Mesenchymal stem cell (in vitro differentiated cells and primary cell): ENCODE measurements around the gene CD74.
A peak's percentile ranks its signal among the peaks of the same experiment; 100 is the strongest.

Experiments
- DNase-seq: peaks from one replicate; pipeline ENCODE4 v3.0.0-alpha.2; 2013
- H2AFZ ChIP-seq: one replicate; pipeline ENCODE4 v1.6.1; 2013; ENCODE audit warnings: low read depth, mild to moderate bottlenecking, control low read depth, inconsistent platforms, low read length, moderate library complexity
- H2AK5ac ChIP-seq: 2 replicates; pipeline ENCODE4 v1.6.1; 2013; ENCODE audit warnings: low read length, moderate library complexity, mild to moderate bottlenecking, inconsistent platforms; ENCODE audit not compliant: severe bottlenecking
- H2BK120ac ChIP-seq: one replicate; pipeline ENCODE4 v1.6.1; 2013; ENCODE audit warnings: low read depth, mild to moderate bottlenecking, inconsistent platforms, low read length, moderate library complexity
- H2BK12ac ChIP-seq, 2 experiments: one replicate each; pipeline ENCODE4 v1.6.1; 2013; ENCODE audit warnings: inconsistent platforms in 2 of 2, low read length in 2 of 2, mild to moderate bottlenecking in 2 of 2, moderate library complexity in 2 of 2, control low read depth in 1 of 2
- H2BK15ac ChIP-seq: one replicate; pipeline ENCODE4 v1.6.1; 2013; ENCODE audit warnings: mild to moderate bottlenecking, low read depth, inconsistent platforms; ENCODE audit not compliant: poor library complexity, severe bottlenecking
- H2BK5ac ChIP-seq: 2 replicates; pipeline ENCODE4 v1.6.1; 2013; ENCODE audit warnings: low read depth, mild to moderate bottlenecking, low read length, control low read depth, inconsistent platforms; ENCODE audit not compliant: poor library complexity, severe bottlenecking
- H3K14ac ChIP-seq, 2 experiments: one replicate each; pipeline ENCODE4 v1.6.1; 2013; ENCODE audit warnings: inconsistent platforms in 2 of 2, low read length in 2 of 2, control low read depth in 1 of 2, mild to moderate bottlenecking in 1 of 2, moderate library complexity in 1 of 2
- H3K18ac ChIP-seq, 2 experiments: one replicate each; pipeline ENCODE4 v1.6.1; 2013; ENCODE audit warnings: inconsistent platforms in 2 of 2, low read length in 2 of 2, control low read depth in 1 of 2, low read depth in 1 of 2, mild to moderate bottlenecking in 1 of 2
- H3K23ac ChIP-seq, 2 experiments: one replicate each; pipeline ENCODE4 v1.6.1; 2013; ENCODE audit warnings: inconsistent platforms in 2 of 2, low read length in 2 of 2, mild to moderate bottlenecking in 2 of 2, moderate library complexity in 2 of 2, control low read depth in 1 of 2
- H3K27ac ChIP-seq: 2 replicates; pipeline ENCODE4 v1.5.1; 2013; ENCODE audit warnings: mild to moderate bottlenecking, moderate library complexity, low read length, control low read depth, inconsistent platforms; ENCODE audit not compliant: poor library complexity, severe bottlenecking
- H3K27me3 ChIP-seq, 2 experiments: 2 replicates each; pipeline versions ENCODE4 v1.6.1 to v1.7.0; 2013; ENCODE audit warnings: low read length in 2 of 2, mild to moderate bottlenecking in 2 of 2, moderate library complexity in 2 of 2, control low read depth in 1 of 2, inconsistent platforms in 1 of 2; ENCODE audit not compliant: control insufficient read depth in 1 of 2, insufficient read depth in 1 of 2
- H3K36me3 ChIP-seq, 2 experiments: 2 replicates each; pipeline versions ENCODE4 v1.6.1 to v1.7.0; 2013; ENCODE audit warnings: low read length in 2 of 2, control low read depth in 1 of 2, inconsistent platforms in 1 of 2, low read depth in 1 of 2, mild to moderate bottlenecking in 1 of 2; ENCODE audit not compliant: insufficient read depth in 2 of 2, control insufficient read depth in 1 of 2
- H3K4ac ChIP-seq, 2 experiments: one replicate each; pipeline ENCODE4 v1.6.1; 2013; ENCODE audit warnings: inconsistent platforms in 2 of 2, low read length in 2 of 2, mild to moderate bottlenecking in 2 of 2, moderate library complexity in 2 of 2, control low read depth in 1 of 2, low read depth in 1 of 2
- H3K4me1 ChIP-seq: 2 replicates; pipeline ENCODE4 v1.6.1; 2013; ENCODE audit warnings: low read depth, low read length, control low read depth; ENCODE audit not compliant: control insufficient read depth, insufficient read depth
- H3K4me2 ChIP-seq: 2 replicates; pipeline ENCODE4 v1.6.1; 2013; ENCODE audit warnings: low read length, mild to moderate bottlenecking, inconsistent platforms; ENCODE audit not compliant: poor library complexity, severe bottlenecking
- H3K4me3 ChIP-seq, 2 experiments: 2 replicates each; pipeline versions ENCODE4 v1.5.1 to v1.7.0; 2013; ENCODE audit warnings: low read length in 2 of 2, mild to moderate bottlenecking in 2 of 2, control low read depth in 1 of 2, low read depth in 1 of 2; ENCODE audit not compliant: insufficient read depth in 1 of 2
- H3K79me1 ChIP-seq: replicated peaks from 2 replicates; pipeline ENCODE4 v1.6.1; 2013; ENCODE audit warnings: mild to moderate bottlenecking, control low read depth, low read length, inconsistent platforms; ENCODE audit not compliant: poor library complexity, severe bottlenecking
- H3K9ac ChIP-seq: 2 replicates; pipeline ENCODE4 v1.7.0; 2013; ENCODE audit warnings: mild to moderate bottlenecking, low read length, moderate library complexity
- H3K9me3 ChIP-seq: 2 replicates; pipeline ENCODE4 v1.7.0; 2013; ENCODE audit warnings: mild to moderate bottlenecking, low read length; ENCODE audit not compliant: control insufficient read depth
- H4K8ac ChIP-seq: one replicate; pipeline ENCODE4 v1.6.1; 2013; ENCODE audit warnings: inconsistent platforms, mild to moderate bottlenecking, low read length, moderate library complexity
- H4K91ac ChIP-seq: one replicate; pipeline ENCODE4 v1.6.1; 2013; ENCODE audit warnings: mild to moderate bottlenecking, low read length, inconsistent platforms
- WGBS: methylation state at CpG from one replicate; pipeline ENCODE4 v1.1.7; 2013; ENCODE audit warnings: mixed read lengths; 5-methylcytosine and 5-hydroxymethylcytosine counted together

The CD74 gene

GRCh38 chr5:150391064-150391834, 21.5 kb downstream of the CD74 start:
- Histone ChIP-seq H3K4me1 (peaks cover 16% of the 10 kb centered on the region), H3K36me3 (peaks cover 89 to 95% of the 10 kb centered on the region in 2 experiments), H3K9ac (no peak overlapping the region), H3K79me1 (peaks cover 12% of the 10 kb centered on the region), H3K18ac (no peak overlapping the region), H2BK12ac (no peak overlapping the region), H2BK15ac (no peak overlapping the region), H3K14ac (no peak overlapping the region), H2AFZ (no peak overlapping the region), H3K4me3 (no peak overlapping the region), H3K27me3 (no peaks in the 10 kb centered on the region), H4K8ac (no peak overlapping the region), H3K4me2 (no peak overlapping the region), H3K4ac (no peak overlapping the region), H3K27ac (no peak overlapping the region), H4K91ac (no peak overlapping the region), H2BK120ac (no peak overlapping the region), H2AK5ac (no peak overlapping the region), H2BK5ac (no peak overlapping the region), H3K23ac (no peak overlapping the region), H3K9me3 (no peaks in the 10 kb centered on the region)
- no peak for DNase-seq
- 98% methylated on average over 11 of the region's 13 CpGs for WGBS

GRCh38 chr5:150389531-150390266, 23.0 kb downstream of the CD74 start:
- no peaks in the 10 kb centered on the region for H3K27me3 ChIP-seq
- H2BK120ac ChIP-seq: no peak overlapping the region
- no peak overlapping the region for H3K27ac ChIP-seq
- WGBS: 66% methylated on average over 13 of the region's 13 CpGs
- no peak for DNase-seq
- H3K9ac ChIP-seq: no peak overlapping the region
- no peak overlapping the region for H3K4ac ChIP-seq
- no peak overlapping the region for H3K14ac ChIP-seq
- peaks cover 16% of the 10 kb centered on the region for H3K4me1 ChIP-seq
- no peak overlapping the region for H4K8ac ChIP-seq
- H4K91ac ChIP-seq: no peak overlapping the region
- H3K4me3 ChIP-seq: no peak overlapping the region
- H3K9me3 ChIP-seq: no peaks in the 10 kb centered on the region
- H3K79me1 ChIP-seq: peaks cover 9% of the 10 kb centered on the region
- no peak overlapping the region for H2AFZ ChIP-seq
- no peak overlapping the region for H2AK5ac ChIP-seq
- H3K4me2 ChIP-seq: no peak overlapping the region
- peaks cover 88 to 96% of the 10 kb centered on the region in 2 experiments for H3K36me3 ChIP-seq
- no peak overlapping the region for H2BK15ac ChIP-seq
- no peak overlapping the region for H2BK12ac ChIP-seq
- no peak overlapping the region for H3K23ac ChIP-seq
- H2BK5ac ChIP-seq: no peak overlapping the region
- H3K18ac ChIP-seq: peak overlapping the region in 1 of 2 experiments; percentile 39

GRCh38 chr5:150386024-150386855, 26.5 kb downstream of the CD74 start:
- Histone ChIP-seq H3K27me3 (no peaks in the 10 kb centered on the region), H2AK5ac (no peak overlapping the region), H3K27ac (no peak overlapping the region), H4K8ac (no peak overlapping the region), H3K4me2 (no peak overlapping the region), H3K9ac (no peak overlapping the region), H2BK15ac (no peak overlapping the region), H2BK12ac (no peak overlapping the region), H2AFZ (no peak overlapping the region), H3K36me3 (peaks cover 88 to 98% of the 10 kb centered on the region in 2 experiments), H3K4me3 (no peak overlapping the region), H3K4ac (no peak overlapping the region), H3K9me3 (no peaks in the 10 kb centered on the region), H3K23ac (no peak overlapping the region), H2BK120ac (no peak overlapping the region), H4K91ac (no peak overlapping the region), H2BK5ac (no peak overlapping the region), H3K79me1 (peaks cover 11% of the 10 kb centered on the region), H3K18ac (no peak overlapping the region), H3K4me1 (peaks cover 4% of the 10 kb centered on the region), H3K14ac (no peak overlapping the region)
- DNase-seq: no peak
- 93% methylated on average over 12 of the region's 15 CpGs for WGBS

- no peak overlapping the region for H3K23ac ChIP-seq
- H3K79me1 ChIP-seq: peaks cover 9% of the 10 kb centered on the region
- H3K9ac ChIP-seq: no peak overlapping the region
- H3K4me1 ChIP-seq: peaks cover 1% of the 10 kb centered on the region
- H2BK12ac ChIP-seq: no peak overlapping the region
- no peaks in the 10 kb centered on the region for H3K9me3 ChIP-seq
- DNase-seq: no peak
- H3K27me3 ChIP-seq: no peaks in the 10 kb centered on the region
- H2BK5ac ChIP-seq: no peak overlapping the region
- no peak overlapping the region for H4K91ac ChIP-seq
- H3K36me3 ChIP-seq: peaks cover 89 to 97% of the 10 kb centered on the region in 2 experiments
- H2AK5ac ChIP-seq: no peak overlapping the region
- no peak overlapping the region for H2BK15ac ChIP-seq
- 90% methylated on average over 4 of the region's 5 CpGs for WGBS
- no peak overlapping the region for H2BK120ac ChIP-seq
- no peak overlapping the region for H3K4me3 ChIP-seq
- H4K8ac ChIP-seq: no peak overlapping the region
- no peak overlapping the region for H3K4ac ChIP-seq
- H3K4me2 ChIP-seq: no peak overlapping the region
- no peak overlapping the region for H3K27ac ChIP-seq
- H2AFZ ChIP-seq: no peak overlapping the region
- H3K14ac ChIP-seq: no peak overlapping the region
- H3K18ac ChIP-seq: no peak overlapping the region
Observed at GRCh38 chr5:150384701-150385100, 28.0 kb downstream of the CD74 start.
